HCT116 (cell line): ENCODE measurements around the gene GPBAR1.

Experiments used
- CEBPB ChIP-seq: IDR thresholded peaks from 2 replicates; pipeline ENCODE4 v1.6.1; 2012; ENCODE audit warnings: low read depth
- CTCF ChIP-seq, 3 experiments: fragments of 200-600 bp in 1 of 3; sonication (generic) in 1 of 3; IDR thresholded peaks in 2 of 3; conservative IDR thresholded peaks in 1 of 3; 2 replicates each; pipeline ENCODE4 v1.5.1; 2012 to 2017; ENCODE audit warnings: low read depth in 2 of 3, low read length in 2 of 3, antibody characterized with exemption in 1 of 3, borderline replicate concordance in 1 of 3, control low read depth in 1 of 3, mild to moderate bottlenecking in 1 of 3, mixed read lengths in 1 of 3, mixed run types in 1 of 3, moderate library complexity in 1 of 3; ENCODE audit not compliant: insufficient read depth in 1 of 3
- EGR1 ChIP-seq: IDR thresholded peaks from 2 replicates; pipeline ENCODE4 v1.6.1; 2012; ENCODE audit warnings: low read depth
- EZH2 ChIP-seq: fragments of 200-600 bp; sonication (generic); IDR thresholded peaks from 2 replicates; pipeline ENCODE4 v1.6.1; 2017; ENCODE audit warnings: antibody characterized with exemption, mixed run types
- EZH2phosphoT487 ChIP-seq: fragments of 200-600 bp; IDR thresholded peaks from 2 replicates; pipeline ENCODE4 v1.6.1; 2018; ENCODE audit warnings: antibody characterized with exemption, borderline replicate concordance
- JUND ChIP-seq: IDR thresholded peaks from 2 replicates; pipeline ENCODE4 v1.6.1; 2012
- POLR2A ChIP-seq: IDR thresholded peaks from 2 replicates; pipeline ENCODE4 v1.7.0; 2011; ENCODE audit warnings: borderline replicate concordance; ENCODE audit not compliant: insufficient read depth, insufficient read length; ENCODE audit errors: extremely low read depth
- POLR2AphosphoS5 ChIP-seq: IDR thresholded peaks from 2 replicates; pipeline ENCODE4 v1.6.1; 2011; ENCODE audit warnings: mild to moderate bottlenecking, low read depth, low read length, moderate library complexity
- YY1 ChIP-seq: IDR thresholded peaks from 2 replicates; pipeline ENCODE4 v1.6.1; 2011; ENCODE audit warnings: low read length, low read depth, moderate library complexity, mild to moderate bottlenecking; ENCODE audit not compliant: insufficient replicate concordance; ENCODE audit errors: extremely low read depth

DNA sequence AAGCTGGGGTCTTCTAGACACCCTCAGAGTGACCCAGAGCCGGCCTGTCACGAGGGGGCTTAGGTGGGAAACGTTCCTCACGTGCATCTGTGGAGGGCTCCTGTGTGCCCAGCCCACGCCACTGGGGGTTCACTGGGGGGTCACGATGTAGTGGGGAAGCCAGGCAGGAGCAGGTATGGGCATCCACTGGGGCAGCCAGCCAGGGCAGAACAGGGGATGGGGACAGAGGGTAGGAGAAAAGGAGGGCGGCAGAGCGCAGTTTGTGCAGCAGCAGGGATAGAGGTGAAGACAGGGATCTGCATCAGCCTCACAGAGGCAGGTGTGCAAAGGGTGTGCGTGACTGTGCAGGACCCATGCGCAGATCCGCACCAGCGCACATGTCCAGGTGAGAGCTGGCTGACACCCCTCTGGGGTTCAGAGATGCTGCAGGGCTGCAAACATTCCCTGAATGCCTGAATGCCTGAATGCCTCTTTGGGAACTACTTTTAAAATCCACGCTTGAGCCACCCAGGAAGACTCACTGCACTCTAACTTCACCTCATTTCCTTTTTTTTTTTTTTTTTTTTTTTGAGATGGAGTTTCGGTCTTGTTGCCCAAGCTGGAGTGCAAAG lies 19.6 kb downstream of the GPBAR1 start:
- TF ChIP-seq EGR1 (no peak), CTCF (IDR thresholded peaks at IDR 0.05 in 2 of 3, conservative IDR thresholded peaks at IDR 0.05 in 1 of 3; ENCODE audit: borderline replicate concordance in 1 of 3, insufficient read depth in 1 of 3, low read depth in 2 of 3, low read length in 2 of 3) (no peak), POLR2A (no peak), EZH2phosphoT487 (no peak), YY1 (no peak), EZH2 (no peak), JUND (no peak), POLR2AphosphoS5 (no peak), CEBPB (no peak)
